Esophagus muscularis mucosa (tissue), 4 donors: ENCODE data around the gene CRYBB1. TPM values are rescaled to one million over a fixed set of nuclear protein-coding genes. Genes with fewer than 3 reads are reported as not detected.

ENCODE experiments used
- DNase-seq: peaks from one replicate; pipeline ENCODE4 v3.0.0-alpha.2; 2017; ENCODE audit errors: extremely low spot score
- H3K27ac ChIP-seq, 4 donors: fragments of 200-600 bp; sonication (generic); replicated peaks in 1 of 4; 1 replicate in 3 of 4; 2 replicates in 1 of 4; pipeline ENCODE4 v1.5.1; 2016 to 2019; ENCODE audit warnings: mild to moderate bottlenecking in 1 of 4
- H3K27me3 ChIP-seq, 4 donors: fragments of 200-600 bp; sonication (generic); one replicate each; pipeline versions ENCODE4 v1.5.1 to v1.6.0; 2016 to 2019
- H3K36me3 ChIP-seq, 4 donors: fragments of 200-600 bp; sonication (generic); one replicate each; pipeline ENCODE4 v1.5.1; 2016 to 2019
- H3K4me1 ChIP-seq, 4 donors: fragments of 200-600 bp; sonication (generic); one replicate each; pipeline ENCODE4 v1.5.1; 2016 to 2019
- H3K4me3 ChIP-seq, 4 donors: fragments of 200-600 bp; sonication (generic); 1 replicate in 2 of 4; 2 replicates in 2 of 4; pipeline ENCODE4 v1.5.1; 2016 to 2019; ENCODE audit warnings: mild to moderate bottlenecking in 4 of 4, moderate library complexity in 1 of 4
- H3K9me3 ChIP-seq, 4 donors: fragments of 200-600 bp; sonication (generic); 1 replicate in 3 of 4; 2 replicates in 1 of 4; pipeline ENCODE4 v1.5.1; 2016 to 2019
- EP300 ChIP-seq: sonication (generic); formaldehyde crosslinking; IDR thresholded peaks from one replicate; pipeline ENCODE4 v1.6.1; 2017; ENCODE audit warnings: antibody characterized with exemption
- POLR2A ChIP-seq: fragments of 450-650 bp; IDR thresholded peaks from one replicate; pipeline ENCODE4 v1.6.1; 2017; ENCODE audit warnings: antibody characterized with exemption, moderate library complexity, mild to moderate bottlenecking, low read depth
- POLR2AphosphoS5 ChIP-seq, 2 donors: sonication (generic); formaldehyde crosslinking; IDR thresholded peaks; one replicate each; pipeline ENCODE4 v1.6.1; 2017; ENCODE audit warnings: antibody characterized with exemption in 2 of 2
- WGBS: methylation state at CpG from one replicate; pipeline ENCODE4 v1.1.5; 2018; 5-methylcytosine and 5-hydroxymethylcytosine counted together
- intact Hi-C: fragments of 100-400 bp; cut with DNase I; formaldehyde crosslinking; loops from one replicate; pipeline ENCODE4 v1.15.1; 2023
- total RNA-seq, 4 donors: library from RNA; depleted of rRNA; stranded (reverse); fragments of >200 nt; gene quantifications; one replicate each; pipeline versions ENCODE4 v1.1.0 to v1.2.1, GENCODE V29; 2016
- TF ChIP-seq, protein P1 (sequence below), 3 experiments: fragments of 200-600 bp in 2 of 3; fragments of 450-650 bp in 1 of 3; sonication (generic) in 2 of 3; IDR thresholded peaks; one replicate each; pipeline ENCODE4 v1.5.1; 2017 to 2019; ENCODE audit warnings: antibody characterized with exemption in 3 of 3, mild to moderate bottlenecking in 2 of 3, moderate library complexity in 1 of 3

Gene CRYBB1
- total RNA-seq, 4 donors from 2014 or later, result 0.33 to 0.86 (median 0.83) TPM; not detected in 1

DNA sequence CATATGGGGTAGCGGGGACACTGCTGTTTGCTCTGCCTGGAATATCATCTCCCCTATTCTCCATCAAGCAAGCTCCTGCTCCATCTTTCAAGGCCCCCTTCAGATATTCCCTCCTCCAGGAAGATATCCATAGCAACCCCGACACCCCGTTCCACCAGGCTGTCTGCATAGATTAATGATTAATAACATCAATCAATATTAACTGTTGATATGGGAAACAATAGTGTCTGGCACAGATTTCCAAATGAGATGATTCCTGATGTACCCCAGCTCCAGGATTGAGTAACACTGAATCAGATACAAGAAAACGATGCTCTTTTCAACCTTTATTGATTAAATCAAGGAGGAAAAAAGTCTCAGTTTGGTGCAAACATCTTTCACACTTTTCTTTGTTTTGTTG, 20.3 kb downstream of the CRYBB1 start:
- WGBS, result 96% methylated on average over 4 of the region's 4 CpGs
- DNase-seq, result no peak

DNA sequence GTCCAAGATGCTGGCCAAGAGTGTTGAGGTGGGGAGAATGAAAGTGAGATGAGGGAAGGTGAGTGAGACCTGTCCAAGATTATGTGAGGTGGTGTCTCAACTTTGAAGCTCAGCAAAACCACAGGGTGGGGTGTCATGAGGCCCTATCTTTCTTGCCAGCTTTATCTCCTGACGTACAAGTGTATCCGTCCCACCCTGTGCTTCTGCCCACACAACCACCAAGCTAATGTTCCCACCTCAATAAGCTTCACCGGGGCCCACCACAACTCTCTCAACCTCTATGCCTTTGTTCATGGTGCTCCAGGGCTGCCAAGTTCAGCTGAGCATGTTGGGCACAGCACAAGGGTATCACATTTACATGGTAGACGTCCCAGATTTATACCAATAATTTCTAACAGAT, 20.8 kb downstream of the CRYBB1 start:
- peaks cover 0 to 42% (median 0%) of the 10 kb centered on the region in 4 donors for H3K27me3 ChIP-seq
- no peaks in the 10 kb centered on the region for H3K9me3 ChIP-seq
- intact Hi-C loops, result no loop called here
- DNase-seq, result no peak
- no peak overlapping the region for H3K27ac ChIP-seq
- no peak for TF ChIP-seq EP300
- TF ChIP-seq POLR2AphosphoS5 (IDR thresholded peaks at IDR 0.05), result no peak
- TF ChIP-seq, protein P1, sequence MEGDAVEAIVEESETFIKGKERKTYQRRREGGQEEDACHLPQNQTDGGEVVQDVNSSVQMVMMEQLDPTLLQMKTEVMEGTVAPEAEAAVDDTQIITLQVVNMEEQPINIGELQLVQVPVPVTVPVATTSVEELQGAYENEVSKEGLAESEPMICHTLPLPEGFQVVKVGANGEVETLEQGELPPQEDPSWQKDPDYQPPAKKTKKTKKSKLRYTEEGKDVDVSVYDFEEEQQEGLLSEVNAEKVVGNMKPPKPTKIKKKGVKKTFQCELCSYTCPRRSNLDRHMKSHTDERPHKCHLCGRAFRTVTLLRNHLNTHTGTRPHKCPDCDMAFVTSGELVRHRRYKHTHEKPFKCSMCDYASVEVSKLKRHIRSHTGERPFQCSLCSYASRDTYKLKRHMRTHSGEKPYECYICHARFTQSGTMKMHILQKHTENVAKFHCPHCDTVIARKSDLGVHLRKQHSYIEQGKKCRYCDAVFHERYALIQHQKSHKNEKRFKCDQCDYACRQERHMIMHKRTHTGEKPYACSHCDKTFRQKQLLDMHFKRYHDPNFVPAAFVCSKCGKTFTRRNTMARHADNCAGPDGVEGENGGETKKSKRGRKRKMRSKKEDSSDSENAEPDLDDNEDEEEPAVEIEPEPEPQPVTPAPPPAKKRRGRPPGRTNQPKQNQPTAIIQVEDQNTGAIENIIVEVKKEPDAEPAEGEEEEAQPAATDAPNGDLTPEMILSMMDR (IDR thresholded peaks at IDR 0.05), result no peak
- no peak for TF ChIP-seq POLR2A
- H3K4me3 ChIP-seq, result no peak overlapping the region
- WGBS, result 80% methylated on average over 4 of the region's 4 CpGs
- no peaks in the 10 kb centered on the region for H3K36me3 ChIP-seq
- H3K4me1 ChIP-seq, result peaks cover 0 to 5% (median 0%) of the 10 kb centered on the region in 4 donors

More for the DNA sequence above, 20.3 kb downstream of the CRYBB1 start:
- TF ChIP-seq POLR2AphosphoS5 (IDR thresholded peaks at IDR 0.05) (no peak), EP300 (no peak), POLR2A (no peak)
- TF ChIP-seq, protein P1 (IDR thresholded peaks at IDR 0.05), result no peak
- Histone ChIP-seq H3K27me3 (peaks cover 0 to 42% (median 0%) of the 10 kb centered on the region in 4 donors), H3K4me3 (no peak overlapping the region), H3K4me1 (peaks cover 0 to under 1% (median 0%) of the 10 kb centered on the region in 4 donors), H3K9me3 (no peaks in the 10 kb centered on the region), H3K36me3 (no peaks in the 10 kb centered on the region), H3K27ac (no peak overlapping the region)
- intact Hi-C loops, result no loop called here

DNA sequence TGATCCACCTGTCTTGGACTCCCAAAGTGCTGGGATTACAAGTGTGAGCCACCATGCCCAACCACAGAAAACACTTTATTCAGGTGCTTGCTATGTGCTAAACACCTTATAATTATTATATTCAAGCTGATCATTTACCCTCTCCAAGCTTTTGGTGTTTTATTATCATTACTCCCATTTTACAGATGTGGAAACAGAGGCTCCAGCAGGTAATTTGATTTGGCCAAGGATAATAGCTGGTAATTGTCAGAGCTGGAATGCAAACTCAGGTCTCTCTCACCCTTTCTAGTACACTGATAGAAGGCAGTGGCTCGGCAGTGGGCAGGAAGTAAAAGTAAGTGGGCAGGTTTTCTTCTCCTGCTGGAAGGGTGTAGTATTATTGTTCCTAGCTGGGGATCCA, 24.1 kb downstream of the CRYBB1 start:
- 57% methylated on average over 1 of the region's 1 CpG for WGBS
- H3K4me1 ChIP-seq, result peaks cover 8 to 21% (median 17%) of the 10 kb centered on the region in 4 donors
- DNase-seq, result no peak
- peaks cover 0 to 29% (median 0%) of the 10 kb centered on the region in 4 donors for H3K27me3 ChIP-seq
- no peak overlapping the region for H3K4me3 ChIP-seq
- intact Hi-C loops, result no loop called here
- H3K36me3 ChIP-seq, result no peaks in the 10 kb centered on the region
- no peaks in the 10 kb centered on the region for H3K9me3 ChIP-seq
- TF ChIP-seq POLR2AphosphoS5 (IDR thresholded peaks at IDR 0.05) (no peak), POLR2A (no peak), EP300 (no peak)
- TF ChIP-seq, protein P1 (IDR thresholded peaks at IDR 0.05), result no peak
- H3K27ac ChIP-seq, result no peak overlapping the region

DNA sequence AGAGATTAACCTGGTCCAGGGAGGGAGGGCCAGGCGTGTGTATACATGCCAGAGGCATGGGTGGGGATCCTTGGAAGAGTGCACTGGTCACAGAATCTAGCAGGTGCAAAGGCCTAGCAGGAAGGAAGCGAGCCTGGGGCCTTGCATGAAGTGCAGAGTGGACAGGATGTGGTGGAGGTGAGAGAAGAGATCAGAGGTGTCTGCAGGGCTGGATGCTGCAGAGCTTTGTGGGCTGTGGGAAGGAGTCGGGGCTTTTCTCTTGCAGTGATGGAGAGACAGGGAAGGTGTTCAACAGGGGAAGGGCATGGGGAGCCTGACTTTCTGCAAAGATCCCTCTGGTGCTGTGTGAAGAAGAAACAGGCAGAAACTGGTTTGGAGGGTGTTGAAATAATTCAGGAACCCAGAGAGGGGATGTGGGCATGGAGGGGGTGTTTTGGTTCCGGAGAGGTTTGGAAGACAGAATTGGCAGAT, 25.4 kb downstream of the CRYBB1 start:
- intact Hi-C loops, result no loop called here

More for the DNA sequence above, 25.4 kb downstream of the CRYBB1 start:
- TF ChIP-seq, protein P1 (IDR thresholded peaks at IDR 0.05), result no peak
- TF ChIP-seq POLR2AphosphoS5 (IDR thresholded peaks at IDR 0.05), result no peak
- no peak for TF ChIP-seq POLR2A
- no peak for TF ChIP-seq EP300
- Histone ChIP-seq H3K9me3 (no peaks in the 10 kb centered on the region), H3K27me3 (peaks cover 0 to 20% (median 0%) of the 10 kb centered on the region in 4 donors), H3K4me1 (peaks cover 12 to 21% (median 18%) of the 10 kb centered on the region in 4 donors), H3K27ac (no peak overlapping the region), H3K4me3 (no peak overlapping the region), H3K36me3 (no peaks in the 10 kb centered on the region)
- 78% methylated on average over 4 of the region's 4 CpGs for WGBS
- no peak for DNase-seq
